CD1c-positive myeloid dendritic cell (primary cell): ENCODE data around the gene CD6.

Source experiments
- DNase-seq: peaks from one replicate; pipeline ENCODE4 v3.0.0-alpha.2; 2016; ENCODE audit errors: extremely low spot score

The CD6 gene

DNA sequence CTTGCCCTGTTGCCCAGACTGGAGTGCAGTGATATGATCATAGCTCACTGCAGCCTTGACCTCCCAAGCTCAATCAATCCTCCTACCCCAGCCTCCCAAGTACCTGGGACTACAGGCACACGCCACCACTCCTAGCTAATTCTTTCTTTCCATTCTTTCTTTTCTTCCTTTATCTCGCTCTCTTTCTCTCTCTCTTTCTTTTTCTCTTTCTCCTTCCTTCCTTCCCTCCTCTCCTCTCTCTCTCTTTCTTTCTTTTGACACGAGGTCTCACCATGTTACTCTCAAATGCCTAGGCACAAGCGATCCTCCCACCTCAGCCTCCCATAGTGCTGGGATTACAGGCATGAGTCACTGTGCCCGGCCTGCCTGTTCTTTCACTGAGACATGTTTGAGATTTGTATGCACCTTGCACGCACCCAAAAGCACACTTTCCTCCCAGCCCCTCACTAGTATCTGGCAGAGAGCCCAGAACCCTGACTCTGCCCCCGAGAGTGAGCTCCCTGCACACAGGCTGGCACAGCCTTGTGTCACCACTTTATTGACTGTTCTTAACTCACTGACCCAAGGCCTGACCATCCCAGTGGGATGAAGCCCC lies 56.8 kb downstream of the CD6 start:
- DNase-seq, result peak; percentile 80

DNA sequence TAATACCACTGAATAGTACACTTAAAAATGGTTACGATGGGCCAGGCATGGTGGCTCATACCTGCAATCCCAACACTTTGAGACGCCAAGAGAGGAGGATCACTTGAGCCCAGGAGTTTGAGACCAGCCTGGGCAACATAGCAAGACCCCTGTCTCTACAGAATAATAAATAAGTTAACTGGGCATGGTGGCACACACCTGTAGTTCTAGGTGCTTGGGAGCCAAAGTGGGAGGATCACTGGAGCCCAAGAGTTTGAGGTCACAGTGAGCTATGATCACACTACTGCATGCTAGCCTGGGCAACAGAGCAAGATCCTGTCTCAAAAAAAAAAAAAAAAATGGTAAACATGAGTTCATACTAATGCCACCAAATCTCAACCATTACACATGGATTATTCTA lies 61.3 kb downstream of the CD6 start:
- DNase-seq, result no peak

GRCh38 chr11:61033417-61033816 lies 61.9 kb downstream of the CD6 start:
- no peak for DNase-seq

GRCh38 chr11:61034111-61034510 lies 62.6 kb downstream of the CD6 start:
- DNase-seq, result no peak

GRCh38 chr11:61034704-61035525 lies 63.4 kb downstream of the CD6 start:
- DNase-seq, result no peak

DNA sequence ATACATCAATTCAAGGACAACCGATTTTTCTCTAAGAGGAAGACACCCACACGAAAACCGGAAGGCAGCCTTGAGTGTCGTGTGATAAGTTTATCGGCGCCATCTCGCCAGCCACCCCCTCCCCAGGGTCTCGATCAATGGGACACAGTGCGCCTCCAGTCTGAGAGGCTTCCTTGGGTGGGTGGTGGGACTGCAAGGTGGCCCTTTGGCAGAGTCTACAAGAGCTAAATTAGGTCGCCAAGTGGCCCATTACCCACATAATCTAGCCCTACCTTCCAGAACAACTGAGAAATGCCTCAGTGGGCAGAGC lies 64.0 kb downstream of the CD6 start:
- no peak for DNase-seq

DNA sequence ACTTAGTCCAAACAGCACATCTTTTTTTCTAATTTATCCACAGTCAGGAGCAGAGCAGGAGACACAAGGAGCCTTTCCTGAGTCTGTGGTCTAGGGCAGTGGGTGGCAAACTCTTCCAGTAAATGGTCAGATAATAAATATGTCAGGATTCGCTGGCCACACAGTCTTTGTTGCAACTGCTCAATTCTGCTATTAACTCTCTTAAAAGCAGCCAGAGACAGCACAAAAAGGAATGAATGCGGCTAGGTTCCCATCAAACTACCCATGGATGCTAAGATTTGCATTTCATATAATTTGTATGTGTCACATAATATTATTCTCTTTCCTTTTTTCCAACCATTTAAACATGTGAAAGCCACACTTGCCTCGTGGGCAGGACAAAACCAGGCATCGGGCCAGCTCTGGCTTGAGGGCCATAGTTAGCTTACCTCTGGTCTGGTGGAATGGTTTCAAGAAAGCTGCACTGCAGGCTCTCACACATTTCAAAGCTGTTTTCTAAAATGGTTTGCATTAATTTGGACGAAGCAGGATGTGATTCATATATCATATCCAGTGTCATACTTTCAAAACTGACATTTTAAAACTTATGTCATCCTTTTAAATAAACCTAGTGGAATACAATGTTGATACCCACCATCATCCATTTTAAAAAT lies 66.1 kb downstream of the CD6 start:
- no peak for DNase-seq

DNA sequence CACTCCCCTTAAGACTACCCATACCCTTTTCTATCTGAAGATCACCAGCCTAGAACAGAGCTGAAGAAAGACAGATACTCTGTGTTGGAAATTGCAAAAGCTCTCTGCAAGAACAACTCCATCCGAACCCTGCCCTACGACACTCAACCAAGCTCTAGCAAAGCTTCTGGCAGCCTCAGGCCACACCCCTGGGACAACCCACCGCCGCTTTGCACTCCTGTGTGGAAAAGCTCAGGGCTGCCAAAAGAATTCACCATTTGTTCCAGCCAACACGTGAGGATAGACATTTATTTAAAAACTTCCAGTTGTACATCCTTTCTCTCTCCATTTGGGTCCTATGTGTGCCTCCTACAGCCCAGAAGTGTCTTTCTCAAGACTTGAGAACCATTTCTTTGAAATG lies 68.4 kb downstream of the CD6 start:
- no peak for DNase-seq

- peak; percentile 38 for DNase-seq
Observed at GRCh38 chr11:61041755-61042518, 70.5 kb downstream of the CD6 start.

- DNase-seq, result no peak
Observed at GRCh38 chr11:61042537-61042936, 71.1 kb downstream of the CD6 start.

DNA sequence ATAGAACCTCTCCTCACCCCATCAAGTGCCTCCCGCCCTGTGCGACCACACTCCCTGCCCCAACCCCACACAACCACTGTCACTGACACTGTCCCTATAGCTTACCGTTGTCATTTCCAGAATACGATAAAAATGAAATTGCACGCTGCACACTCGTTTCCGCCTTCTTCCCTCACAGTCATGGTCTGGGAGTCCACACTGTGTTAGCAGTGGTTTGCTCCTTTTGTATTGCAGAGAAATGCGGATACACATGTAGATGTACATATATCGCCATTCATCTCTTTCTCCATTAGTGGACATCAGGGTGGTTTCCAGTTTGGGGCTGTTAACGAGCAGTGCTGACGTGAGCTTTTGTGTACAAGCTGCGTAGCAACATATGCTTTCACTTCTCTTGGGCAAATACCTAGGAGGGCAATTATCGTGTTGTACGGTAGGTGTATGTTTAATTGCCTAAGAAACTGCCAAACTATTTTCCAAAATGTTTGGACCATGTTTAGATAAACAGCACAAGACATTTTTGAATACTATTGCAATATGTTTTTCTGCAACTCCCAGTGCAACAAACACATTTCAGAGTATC lies 71.6 kb downstream of the CD6 start:
- DNase-seq, result no peak

DNA sequence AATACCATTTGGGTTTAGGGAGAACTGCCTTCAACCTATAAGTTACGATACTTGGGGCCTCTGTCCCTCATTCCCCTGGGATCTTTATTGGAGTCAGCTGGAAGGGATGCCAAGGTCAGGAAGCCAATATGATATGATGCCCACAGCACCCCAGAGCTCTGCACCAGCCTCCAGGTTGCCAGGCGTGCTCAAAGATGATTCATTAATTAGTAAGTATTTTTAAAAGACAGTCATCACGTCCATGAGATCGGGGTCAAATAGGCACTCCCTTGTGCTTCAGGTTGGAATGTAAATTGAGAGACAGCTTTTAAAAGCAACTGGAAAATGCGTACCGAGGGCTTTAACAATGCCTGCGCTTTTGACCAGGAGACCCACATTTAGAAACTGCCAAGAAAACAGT lies 73.8 kb downstream of the CD6 start:
- DNase-seq, result no peak

DNA sequence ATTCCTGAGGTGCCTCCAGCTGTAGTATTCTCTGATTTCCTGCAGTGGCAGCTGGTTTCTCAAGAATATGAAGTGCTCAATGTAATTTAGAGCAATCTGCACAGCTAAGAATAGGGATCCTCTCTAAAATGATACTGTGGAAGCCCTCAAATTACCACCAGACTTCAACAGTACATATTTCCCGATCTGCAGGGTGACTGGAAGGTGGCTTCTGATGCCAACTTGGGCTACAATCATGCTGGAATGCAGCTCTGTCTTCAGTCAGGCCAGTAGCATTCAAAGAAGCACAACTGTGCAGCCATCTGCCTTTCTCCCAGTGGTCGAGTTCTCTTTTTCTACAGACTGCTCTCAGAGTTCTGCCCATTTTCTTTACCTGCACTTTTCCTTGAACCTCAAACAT lies 75.4 kb downstream of the CD6 start:
- DNase-seq, result no peak

GRCh38 chr11:61048368-61049062 lies 77.0 kb downstream of the CD6 start:
- no peak for DNase-seq

GRCh38 chr11:61049063-61049377 lies 77.5 kb downstream of the CD6 start:
- DNase-seq, result no peak

GRCh38 chr11:61049859-61050258 lies 78.4 kb downstream of the CD6 start:
- peak; percentile 42 for DNase-seq

DNA sequence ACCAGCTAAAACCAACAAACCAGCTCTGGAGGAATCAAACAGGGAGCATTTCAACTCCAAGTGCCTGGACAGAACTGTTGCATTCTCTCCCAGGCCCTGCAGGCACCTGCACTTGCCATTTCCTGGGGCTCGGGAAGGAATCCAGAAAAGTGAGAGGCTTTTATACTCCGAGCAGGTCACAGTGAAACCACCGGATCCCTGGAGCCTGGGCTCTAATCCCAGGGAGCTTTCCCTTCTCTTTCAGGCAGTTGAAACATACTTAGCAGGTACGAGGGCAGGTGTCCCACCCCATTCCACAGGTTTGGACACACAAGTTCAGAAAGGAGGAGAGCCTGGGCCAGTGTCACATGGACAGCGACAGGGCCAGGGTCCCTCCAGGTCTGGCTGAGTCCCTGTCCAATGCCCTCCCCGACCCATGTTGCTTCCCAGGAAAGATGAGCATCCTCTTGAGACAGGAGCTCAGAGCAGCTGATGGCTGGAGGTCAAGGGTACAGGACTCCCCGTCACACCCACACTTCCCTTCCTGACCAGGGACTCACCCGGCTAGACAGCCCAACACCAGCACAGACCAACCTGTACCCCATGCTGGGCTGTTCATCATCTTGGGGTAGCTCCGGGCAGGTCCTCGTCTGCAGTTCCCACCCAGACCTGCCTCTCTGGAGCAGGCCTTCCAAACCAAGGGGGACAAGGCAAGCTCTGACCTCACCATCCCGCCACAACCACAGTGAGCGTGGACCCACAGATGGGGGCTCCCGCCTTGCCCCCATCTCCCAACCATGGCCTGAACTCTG lies 80.9 kb downstream of the CD6 start:
- no peak for DNase-seq

DNA sequence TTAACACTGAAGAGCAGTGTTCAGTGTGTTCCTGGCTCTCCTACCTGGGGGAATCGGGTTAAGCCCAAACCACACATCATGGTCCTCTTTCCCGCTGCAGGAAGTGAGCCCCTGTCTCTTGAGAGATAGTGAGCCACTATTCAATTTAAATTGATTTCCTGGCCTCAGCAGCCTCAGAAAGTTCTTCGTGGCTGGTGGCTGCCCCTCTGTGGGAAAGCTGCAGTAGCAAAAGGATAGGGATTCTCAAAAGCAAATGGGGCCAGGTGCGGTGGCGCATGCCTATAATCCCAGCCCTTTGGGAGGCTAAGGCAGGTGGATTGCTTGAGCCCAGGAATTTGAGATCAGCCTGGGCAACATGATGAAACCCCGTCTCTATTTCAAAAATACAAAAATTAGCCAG lies 81.7 kb downstream of the CD6 start:
- DNase-seq, result no peak

- DNase-seq, result no peak
Observed at GRCh38 chr11:61054513-61054912, 83.0 kb downstream of the CD6 start.

- peak; percentile 91 for DNase-seq
Observed at GRCh38 chr11:61054927-61055562, 83.6 kb downstream of the CD6 start.
